ENCODE measurements around the gene SHROOM1. TPM values are rescaled to one million over a fixed set of nuclear protein-coding genes. Genes with fewer than 3 reads are reported as not detected.

Gene SHROOM1
- total RNA-seq, 1 experiment from 2014 or later = 22.7 TPM

GRCh38 chr5:132812123-132812765 is 18.2 kb downstream of the SHROOM1 start:
- peaks cover 4% of the 10 kb centered on the region for H3K4me1 Mint-ChIP-seq (ENCODE audit: insufficient read depth, unreplicated experiment)
- ChIA-PET CTCF (interaction anchor here (5.7 kb wide), 1 partner anchor 8 kb away, joined by 58 read pairs; no protein-coding TSS in a partner anchor), POLR2A (no interaction called here)
- peaks cover 30% of the 10 kb centered on the region for H3K27me3 Mint-ChIP-seq (ENCODE audit: insufficient read depth, unreplicated experiment)
- H3K27ac Mint-ChIP-seq (ENCODE audit: low read depth, unreplicated experiment) = no peak overlapping the region
- H3K36me3 Mint-ChIP-seq (ENCODE audit: insufficient read depth, unreplicated experiment) = no peaks in the 10 kb centered on the region
- no peaks in the 10 kb centered on the region for H3K9me3 Mint-ChIP-seq (ENCODE audit: unreplicated experiment)
- H3K4me3 Mint-ChIP-seq (ENCODE audit: unreplicated experiment) = peak overlapping the region; percentile 68
- intact Hi-C loops (cut with micrococcal nuclease) = no loop called here
- BruUV-seq (replicated peaks) = no TSS peak
- no peak for TF ChIP-seq CTCF (IDR thresholded peaks at IDR 0.05; ENCODE audit: unreplicated experiment)
- no peak for DNase-seq (ENCODE audit: unreplicated experiment)

GRCh38 chr5:132810605-132811004 is 19.8 kb downstream of the SHROOM1 start:
- intact Hi-C loops (cut with micrococcal nuclease) = no loop called here
- CTCF ChIA-PET = interaction anchor here (0.5 to 5.7 kb wide), 5 partner anchors 10 to 302 kb away, joined by 3 to 58 read pairs (median 3); no protein-coding TSS in a partner anchor
- no peaks in the 10 kb centered on the region for H3K36me3 Mint-ChIP-seq (ENCODE audit: insufficient read depth, unreplicated experiment)
- peaks cover 4% of the 10 kb centered on the region for H3K4me1 Mint-ChIP-seq (ENCODE audit: insufficient read depth, unreplicated experiment)
- POLR2A ChIA-PET = interaction anchor here (0.8 to 1.3 kb wide), 2 partner anchors 9 to 115 kb away, joined by 3 to 5 read pairs; no protein-coding TSS in a partner anchor
- no peak overlapping the region for H3K4me3 Mint-ChIP-seq (ENCODE audit: unreplicated experiment)
- TF ChIP-seq CTCF (IDR thresholded peaks at IDR 0.05; ENCODE audit: unreplicated experiment) = no peak
- no TSS peak for BruUV-seq (replicated peaks)
- DNase-seq (ENCODE audit: unreplicated experiment) = no peak
- no peak overlapping the region for H3K27ac Mint-ChIP-seq (ENCODE audit: low read depth, unreplicated experiment)
- H3K27me3 Mint-ChIP-seq (ENCODE audit: insufficient read depth, unreplicated experiment) = peaks cover 30% of the 10 kb centered on the region
- no peaks in the 10 kb centered on the region for H3K9me3 Mint-ChIP-seq (ENCODE audit: unreplicated experiment)

GRCh38 chr5:132808866-132809265 is 21.6 kb downstream of the SHROOM1 start:
- intact Hi-C loops (cut with micrococcal nuclease) = no loop called here
- POLR2A ChIA-PET = no interaction called here
- Mint-ChIP-seq H3K4me3 (ENCODE audit: unreplicated experiment) (no peak overlapping the region), H3K36me3 (ENCODE audit: insufficient read depth, unreplicated experiment) (no peaks in the 10 kb centered on the region), H3K4me1 (ENCODE audit: insufficient read depth, unreplicated experiment) (no peaks in the 10 kb centered on the region), H3K27me3 (ENCODE audit: insufficient read depth, unreplicated experiment) (peaks cover 30% of the 10 kb centered on the region), H3K9me3 (ENCODE audit: unreplicated experiment) (no peaks in the 10 kb centered on the region), H3K27ac (ENCODE audit: low read depth, unreplicated experiment) (no peak overlapping the region)
- no peak for DNase-seq (ENCODE audit: unreplicated experiment)
- CTCF ChIA-PET = interaction anchor here (0.5 to 5.7 kb wide), 4 partner anchors 11 to 281 kb away, joined by 3 to 58 read pairs (median 3); no protein-coding TSS in a partner anchor
- no peak for TF ChIP-seq CTCF (IDR thresholded peaks at IDR 0.05; ENCODE audit: unreplicated experiment)
- BruUV-seq (replicated peaks) = no TSS peak

GRCh38 chr5:132808448-132808847 is 22.0 kb downstream of the SHROOM1 start:
- Mint-ChIP-seq H3K27ac (ENCODE audit: low read depth, unreplicated experiment) (no peak overlapping the region), H3K36me3 (ENCODE audit: insufficient read depth, unreplicated experiment) (no peaks in the 10 kb centered on the region), H3K27me3 (ENCODE audit: insufficient read depth, unreplicated experiment) (peaks cover 30% of the 10 kb centered on the region), H3K9me3 (ENCODE audit: unreplicated experiment) (no peaks in the 10 kb centered on the region), H3K4me1 (ENCODE audit: insufficient read depth, unreplicated experiment) (no peaks in the 10 kb centered on the region), H3K4me3 (ENCODE audit: unreplicated experiment) (no peak overlapping the region)
- CTCF ChIA-PET = interaction anchor here (5.7 kb wide), 1 partner anchor 12 kb away, joined by 58 read pairs; no protein-coding TSS in a partner anchor
- no TSS peak for BruUV-seq (replicated peaks)
- no peak for TF ChIP-seq CTCF (IDR thresholded peaks at IDR 0.05; ENCODE audit: unreplicated experiment)
- intact Hi-C loops (cut with micrococcal nuclease) = no loop called here
- POLR2A ChIA-PET = no interaction called here
- DNase-seq (ENCODE audit: unreplicated experiment) = no peak
